Mucosa of rectum (tissue), 2 donors: ENCODE results near the gene RBM41.
"Not testable (repeated sequence)": the region's sequence is repeated elsewhere in the genome, so short reads cannot be mapped to it uniquely, and the experiment has no call there.

ENCODE experiments used
- H3K27ac ChIP-seq, 2 donors: one replicate each; pipeline ENCODE4 v1.7.0; 2013; ENCODE audit warnings: inconsistent platforms in 2 of 2, low read depth in 2 of 2, low read length in 2 of 2
- H3K27me3 ChIP-seq, 2 donors: one replicate each; pipeline ENCODE4 v1.7.0; 2013; ENCODE audit warnings: low read length in 2 of 2; ENCODE audit not compliant: control insufficient read depth in 2 of 2, insufficient read depth in 2 of 2
- H3K36me3 ChIP-seq, 2 donors: one replicate each; pipeline ENCODE4 v1.7.0; 2013; ENCODE audit warnings: low read length in 2 of 2; ENCODE audit not compliant: control insufficient read depth in 2 of 2, insufficient read depth in 2 of 2
- H3K4me1 ChIP-seq, 2 donors: one replicate each; pipeline ENCODE4 v1.7.0; 2013; ENCODE audit warnings: low read length in 2 of 2, mild to moderate bottlenecking in 1 of 2; ENCODE audit not compliant: control insufficient read depth in 2 of 2, insufficient read depth in 2 of 2
- H3K4me3 ChIP-seq, 2 donors: one replicate each; pipeline ENCODE4 v1.7.0; 2013; ENCODE audit warnings: low read length in 2 of 2
- H3K9ac ChIP-seq, 2 donors: one replicate each; pipeline ENCODE4 v1.7.0; 2013; ENCODE audit warnings: low read length in 2 of 2, low read depth in 1 of 2, mild to moderate bottlenecking in 1 of 2
- H3K9me3 ChIP-seq, 2 donors: one replicate each; pipeline ENCODE4 v1.7.0; 2013; ENCODE audit warnings: low read length in 2 of 2; ENCODE audit not compliant: control insufficient read depth in 2 of 2
- donor health status: healthy.
- donor health status: Normal muscosa, but diverticular disease.

The RBM41 gene

GRCh38 chrX:107135049-107135964 is 16.7 kb upstream of the RBM41 start:
- Histone ChIP-seq H3K36me3 (no peaks in the 10 kb centered on the region), H3K27me3 (no peaks in the 10 kb centered on the region), H3K4me3 (no peak overlapping the region), H3K9ac (no peak overlapping the region), H3K4me1 (no peaks in the 10 kb centered on the region), H3K9me3 (no peaks in the 10 kb centered on the region), H3K27ac (no peak overlapping the region)

- H3K27ac ChIP-seq, result no peak overlapping the region
- H3K4me1 ChIP-seq, result no peaks in the 10 kb centered on the region
- no peak overlapping the region for H3K4me3 ChIP-seq
- H3K9ac ChIP-seq, result no peak overlapping the region
- no peaks in the 10 kb centered on the region for H3K9me3 ChIP-seq
- H3K36me3 ChIP-seq, result no peaks in the 10 kb centered on the region
- no peaks in the 10 kb centered on the region for H3K27me3 ChIP-seq
These were observed 5.1 kb upstream of the RBM41 start for GRCh38 chrX:107123750-107124149.

- Histone ChIP-seq H3K9ac (no peak overlapping the region), H3K36me3 (peaks cover 11 to 16% of the 10 kb centered on the region in 2 donors), H3K27ac (no peak overlapping the region), H3K4me3 (peak overlapping the region; percentile 75 to 81), H3K4me1 (peaks cover 0 to 5% of the 10 kb centered on the region in 2 donors), H3K9me3 (no peaks in the 10 kb centered on the region), H3K27me3 (no peaks in the 10 kb centered on the region)
These were observed 661 bp upstream of the RBM41 start for GRCh38 chrX:107119283-107119682.

GRCh38 chrX:107117993-107118321 is 665 bp downstream of the RBM41 start:
- Histone ChIP-seq H3K9me3 (no peaks in the 10 kb centered on the region), H3K36me3 (peaks cover 16 to 17% of the 10 kb centered on the region in 2 donors), H3K9ac (peak overlapping the region; percentile 60 to 74), H3K4me1 (peaks cover 0 to 5% of the 10 kb centered on the region in 2 donors), H3K27ac (peak overlapping the region in 1 of 2 donors; percentile 35), H3K27me3 (no peaks in the 10 kb centered on the region), H3K4me3 (peak overlapping the region; percentile 75 to 81)

GRCh38 chrX:107107459-107107858 is 11.2 kb downstream of the RBM41 start:
- H3K27ac ChIP-seq, result no peak overlapping the region
- no peaks in the 10 kb centered on the region for H3K27me3 ChIP-seq
- H3K9me3 ChIP-seq, result no peaks in the 10 kb centered on the region
- H3K36me3 ChIP-seq, result no peaks in the 10 kb centered on the region
- H3K4me1 ChIP-seq, result no peaks in the 10 kb centered on the region
- H3K4me3 ChIP-seq, result no peak overlapping the region
- no peak overlapping the region for H3K9ac ChIP-seq

GRCh38 chrX:107102980-107103379 is 15.6 kb downstream of the RBM41 start:
- H3K36me3 ChIP-seq, result no peaks in the 10 kb centered on the region
- no peak overlapping the region for H3K4me3 ChIP-seq
- no peaks in the 10 kb centered on the region for H3K4me1 ChIP-seq
- no peak overlapping the region for H3K9ac ChIP-seq
- H3K27me3 ChIP-seq, result no peaks in the 10 kb centered on the region
- no peak overlapping the region for H3K27ac ChIP-seq
- H3K9me3 ChIP-seq, result no peaks in the 10 kb centered on the region

GRCh38 chrX:107076158-107076557 is 42.5 kb downstream of the RBM41 start:
- no peak overlapping the region for H3K27ac ChIP-seq
- H3K9me3 ChIP-seq, result no peaks in the 10 kb centered on the region
- no peak overlapping the region for H3K4me3 ChIP-seq
- no peaks in the 10 kb centered on the region for H3K27me3 ChIP-seq
- H3K36me3 ChIP-seq, result no peaks in the 10 kb centered on the region
- H3K4me1 ChIP-seq, result no peaks in the 10 kb centered on the region
- H3K9ac ChIP-seq, result no peak overlapping the region

GRCh38 chrX:107057731-107058130 is 60.9 kb downstream of the RBM41 start:
- not testable (repeated sequence) for H3K36me3 ChIP-seq, H3K27ac ChIP-seq, H3K9me3 ChIP-seq, H3K4me3 ChIP-seq, H3K27me3 ChIP-seq, H3K9ac ChIP-seq, H3K4me1 ChIP-seq

GRCh38 chrX:107054978-107055377 is 63.6 kb downstream of the RBM41 start:
- peaks cover 0 to 3% of the 10 kb centered on the region in 2 donors for H3K27me3 ChIP-seq
- H3K27ac ChIP-seq, result no peak overlapping the region
- H3K4me1 ChIP-seq, result no peaks in the 10 kb centered on the region
- H3K4me3 ChIP-seq, result no peak overlapping the region
- no peaks in the 10 kb centered on the region for H3K36me3 ChIP-seq
- no peak overlapping the region for H3K9ac ChIP-seq
- H3K9me3 ChIP-seq, result no peaks in the 10 kb centered on the region

GRCh38 chrX:107050195-107050709 is 68.4 kb downstream of the RBM41 start:
- Histone ChIP-seq H3K36me3 (no peaks in the 10 kb centered on the region), H3K27ac (no peak overlapping the region), H3K27me3 (peaks cover 0 to 3% of the 10 kb centered on the region in 2 donors), H3K9ac (no peak overlapping the region), H3K4me3 (no peak overlapping the region), H3K9me3 (no peaks in the 10 kb centered on the region), H3K4me1 (no peaks in the 10 kb centered on the region)
